ENCODE measurements around the gene UMAD1. TPM values are rescaled to one million over a fixed set of nuclear protein-coding genes. Genes with fewer than 3 reads are reported as not detected.

UMAD1 gene
- total RNA-seq, 1 donor from 2014 or later, result 12.8 TPM

GRCh38 chr7:7681191-7681935 lies 40.8 kb downstream of the UMAD1 start:
- no peak overlapping the region for H3K27ac Mint-ChIP-seq
- no peak overlapping the region for H3K4me3 Mint-ChIP-seq (ENCODE audit: low read depth)
- peaks cover 8% of the 10 kb centered on the region for H3K36me3 Mint-ChIP-seq (ENCODE audit: insufficient read depth)
- peak; percentile 52 for TF ChIP-seq CTCF (IDR thresholded peaks at IDR 0.05; ENCODE audit: unreplicated experiment)
- H3K4me1 Mint-ChIP-seq (ENCODE audit: low read depth), result no peaks in the 10 kb centered on the region
- DNase-seq (ENCODE audit: low spot score, unreplicated experiment), result no peak
- H3K9me3 Mint-ChIP-seq (ENCODE audit: low read depth), result peaks cover 7% of the 10 kb centered on the region
- H3K27me3 Mint-ChIP-seq, result no peaks in the 10 kb centered on the region

DNA sequence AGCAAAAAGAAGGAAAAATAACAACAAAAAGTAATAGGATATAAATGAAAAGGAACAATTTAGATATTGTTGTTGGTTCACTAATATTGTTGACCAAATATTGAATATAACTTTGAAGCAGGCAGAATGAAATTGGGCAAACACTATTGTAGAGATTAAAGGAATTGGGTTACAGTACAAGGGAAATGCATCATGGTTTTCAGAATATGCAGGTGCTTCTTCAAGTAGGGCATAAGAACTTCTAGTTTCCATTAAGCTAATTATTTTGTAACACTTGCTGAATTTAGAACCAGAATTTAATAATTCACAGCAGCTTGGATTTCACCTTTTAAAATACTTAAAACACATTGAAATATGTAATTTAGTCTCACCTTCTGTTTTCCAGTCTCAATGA lies 41.4 kb downstream of the UMAD1 start:
- Mint-ChIP-seq H3K27ac (no peak overlapping the region), H3K9me3 (ENCODE audit: low read depth) (peaks cover 7% of the 10 kb centered on the region), H3K27me3 (no peaks in the 10 kb centered on the region), H3K4me3 (ENCODE audit: low read depth) (no peak overlapping the region), H3K36me3 (ENCODE audit: insufficient read depth) (peaks cover 8% of the 10 kb centered on the region), H3K4me1 (ENCODE audit: low read depth) (peaks cover 1% of the 10 kb centered on the region)
- DNase-seq (ENCODE audit: low spot score, unreplicated experiment), result no peak
- no peak for TF ChIP-seq CTCF (IDR thresholded peaks at IDR 0.05; ENCODE audit: unreplicated experiment)

DNA sequence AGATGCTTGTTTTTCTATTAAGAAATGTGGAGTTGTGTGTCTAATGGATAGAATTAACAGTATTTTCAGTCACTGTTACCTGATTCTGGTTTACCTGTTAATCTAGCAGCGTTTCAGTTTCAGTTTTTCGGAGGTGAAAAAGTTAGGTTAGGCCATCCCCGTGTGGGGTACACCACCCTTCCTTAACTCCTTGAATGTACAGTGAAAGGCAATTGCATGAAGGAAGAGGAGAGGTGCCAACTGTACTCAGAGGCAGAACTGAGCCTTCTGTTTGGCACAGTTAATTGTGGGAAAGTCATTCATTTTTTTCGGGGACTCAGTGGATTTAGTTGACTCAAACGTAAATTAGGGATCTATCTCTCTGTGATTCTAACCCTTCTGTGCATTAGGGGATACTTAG lies 42.3 kb downstream of the UMAD1 start:
- no peak overlapping the region for H3K27ac Mint-ChIP-seq

DNA sequence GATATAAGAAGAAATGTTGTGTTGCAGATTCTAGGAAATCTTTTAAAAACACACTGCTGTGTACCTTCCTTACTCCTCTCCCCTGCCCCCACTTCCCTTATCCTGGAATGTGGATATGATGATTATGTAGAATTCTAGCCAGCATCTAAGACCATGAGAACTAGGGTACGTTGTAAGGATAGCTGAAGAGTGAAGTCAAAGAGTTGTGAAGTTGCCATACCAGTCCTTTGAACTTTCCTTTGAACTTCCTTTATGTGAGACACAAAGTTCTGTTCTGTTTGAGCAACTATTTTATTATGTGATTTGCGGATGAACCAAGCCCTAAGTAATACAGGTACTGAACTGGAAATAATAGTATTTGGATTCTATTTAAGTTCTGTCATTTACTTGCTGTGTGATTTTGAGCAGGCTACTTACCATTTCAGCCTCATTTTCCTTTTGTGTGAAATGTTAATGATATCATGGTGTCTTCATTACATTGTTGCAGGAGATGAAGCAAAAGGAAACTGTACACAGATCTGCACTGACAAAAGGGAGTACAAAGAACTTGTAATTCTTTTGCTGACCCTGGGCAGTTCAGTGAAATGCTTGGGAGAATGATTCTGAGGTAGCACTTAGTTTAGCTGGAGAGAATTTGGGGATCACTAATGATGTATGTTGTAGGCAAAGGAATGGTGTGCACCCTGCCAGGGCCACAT lies 46.4 kb downstream of the UMAD1 start:
- Mint-ChIP-seq H3K4me1 (ENCODE audit: low read depth) (peaks cover 11% of the 10 kb centered on the region), H3K27ac (peak overlapping the region; percentile 44), H3K9me3 (ENCODE audit: low read depth) (no peaks in the 10 kb centered on the region), H3K36me3 (ENCODE audit: insufficient read depth) (no peaks in the 10 kb centered on the region), H3K27me3 (no peaks in the 10 kb centered on the region), H3K4me3 (ENCODE audit: low read depth) (no peak overlapping the region)
- DNase-seq (ENCODE audit: low spot score, unreplicated experiment), result no peak
- TF ChIP-seq CTCF (IDR thresholded peaks at IDR 0.05; ENCODE audit: unreplicated experiment), result no peak

More for the DNA sequence above, 42.3 kb downstream of the UMAD1 start:
- no peak for DNase-seq (ENCODE audit: low spot score, unreplicated experiment)
- H3K9me3 Mint-ChIP-seq (ENCODE audit: low read depth), result peaks cover 2% of the 10 kb centered on the region
- peaks cover 4% of the 10 kb centered on the region for H3K4me1 Mint-ChIP-seq (ENCODE audit: low read depth)
- H3K36me3 Mint-ChIP-seq (ENCODE audit: insufficient read depth), result peaks cover 3% of the 10 kb centered on the region
- no peaks in the 10 kb centered on the region for H3K27me3 Mint-ChIP-seq
- no peak overlapping the region for H3K4me3 Mint-ChIP-seq (ENCODE audit: low read depth)
- no peak for TF ChIP-seq CTCF (IDR thresholded peaks at IDR 0.05; ENCODE audit: unreplicated experiment)

DNA sequence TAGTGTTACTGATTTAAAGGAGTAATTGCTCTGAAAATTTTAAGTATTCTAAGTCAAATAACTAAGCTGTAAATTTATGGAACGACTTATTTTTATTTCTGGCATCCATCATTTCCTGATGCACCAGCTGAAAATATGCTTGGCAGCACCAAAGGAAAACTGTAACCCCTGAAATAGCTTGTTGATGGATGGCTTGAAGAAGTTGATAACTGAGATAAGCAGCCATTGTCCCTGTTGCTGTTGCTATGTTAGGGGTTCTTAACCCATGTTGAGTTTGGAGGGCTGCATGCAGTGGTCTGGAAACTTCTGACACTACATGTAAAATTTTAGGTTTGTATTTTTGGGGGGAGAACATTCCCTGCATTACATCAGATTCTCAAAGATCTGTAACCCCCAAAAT lies 47.2 kb downstream of the UMAD1 start:
- H3K4me3 Mint-ChIP-seq (ENCODE audit: low read depth), result no peak overlapping the region
- H3K36me3 Mint-ChIP-seq (ENCODE audit: insufficient read depth), result no peaks in the 10 kb centered on the region
- peaks cover 11% of the 10 kb centered on the region for H3K4me1 Mint-ChIP-seq (ENCODE audit: low read depth)
- no peak for DNase-seq (ENCODE audit: low spot score, unreplicated experiment)
- no peak for TF ChIP-seq CTCF (IDR thresholded peaks at IDR 0.05; ENCODE audit: unreplicated experiment)
- no peaks in the 10 kb centered on the region for H3K9me3 Mint-ChIP-seq (ENCODE audit: low read depth)
- no peak overlapping the region for H3K27ac Mint-ChIP-seq
- H3K27me3 Mint-ChIP-seq, result no peaks in the 10 kb centered on the region
